Measurements from ENCODE around the gene EXOC4.

- TF ChIP-seq, protein P1, sequence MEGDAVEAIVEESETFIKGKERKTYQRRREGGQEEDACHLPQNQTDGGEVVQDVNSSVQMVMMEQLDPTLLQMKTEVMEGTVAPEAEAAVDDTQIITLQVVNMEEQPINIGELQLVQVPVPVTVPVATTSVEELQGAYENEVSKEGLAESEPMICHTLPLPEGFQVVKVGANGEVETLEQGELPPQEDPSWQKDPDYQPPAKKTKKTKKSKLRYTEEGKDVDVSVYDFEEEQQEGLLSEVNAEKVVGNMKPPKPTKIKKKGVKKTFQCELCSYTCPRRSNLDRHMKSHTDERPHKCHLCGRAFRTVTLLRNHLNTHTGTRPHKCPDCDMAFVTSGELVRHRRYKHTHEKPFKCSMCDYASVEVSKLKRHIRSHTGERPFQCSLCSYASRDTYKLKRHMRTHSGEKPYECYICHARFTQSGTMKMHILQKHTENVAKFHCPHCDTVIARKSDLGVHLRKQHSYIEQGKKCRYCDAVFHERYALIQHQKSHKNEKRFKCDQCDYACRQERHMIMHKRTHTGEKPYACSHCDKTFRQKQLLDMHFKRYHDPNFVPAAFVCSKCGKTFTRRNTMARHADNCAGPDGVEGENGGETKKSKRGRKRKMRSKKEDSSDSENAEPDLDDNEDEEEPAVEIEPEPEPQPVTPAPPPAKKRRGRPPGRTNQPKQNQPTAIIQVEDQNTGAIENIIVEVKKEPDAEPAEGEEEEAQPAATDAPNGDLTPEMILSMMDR (IDR thresholded peaks at IDR 0.05; ENCODE audit: low read length) = no peak
- TF ChIP-seq EZH2 (IDR thresholded peaks at IDR 0.05; ENCODE audit: borderline replicate concordance, low read length) = no peak
These were observed 618.9 kb downstream of the EXOC4 start for GRCh38 chr7:133871757-133872156.

Measured in OCI-LY1 (cell line).